Activated CD4-positive, CD25-positive, alpha-beta regulatory T cell treated with anti-CD3 and anti-CD28 coated beads, Interleukin-2, amount 50 U/mL, for 16 hours (primary cell): Measurements from ENCODE around the gene PSPN.

Experiments
- DNase-seq: peaks from one replicate; pipeline ENCODE4 v3.0.0-alpha.2; 2020; ENCODE audit warnings: low read depth, low spot score

PSPN gene

GRCh38 chr19:6375411-6376010 lies at the start of gene PSPN:
PSPN (minus strand) TSS chr19:6375933; CDS start chr19:6375849, 84 bp downstream.
- DNase-seq: no peak

- DNase-seq: peak; percentile 98
These were observed 49.4 kb upstream of the PSPN start for GRCh38 chr19:6424939-6425731.

GRCh38 chr19:6424195-6424938 lies 48.6 kb upstream of the PSPN start, which contains the start of gene KHSRP:
KHSRP (minus strand) TSS chr19:6424811; CDS start chr19:6424701, 110 bp downstream.
- DNase-seq: no peak

GRCh38 chr19:6423499-6424194 lies 47.9 kb upstream of the PSPN start:
- no peak for DNase-seq

GRCh38 chr19:6421075-6422014 lies 45.6 kb upstream of the PSPN start:
- DNase-seq: no peak

GRCh38 chr19:6418562-6418932 lies 42.8 kb upstream of the PSPN start:
- no peak for DNase-seq

- no peak for DNase-seq
These were observed 42.2 kb upstream of the PSPN start for GRCh38 chr19:6417713-6418561.

- DNase-seq: no peak
These were observed 41.1 kb upstream of the PSPN start for GRCh38 chr19:6416658-6417405.

GRCh38 chr19:6415591-6416190 lies 40.0 kb upstream of the PSPN start:
- DNase-seq: no peak

GRCh38 chr19:6414793-6415590 lies 39.3 kb upstream of the PSPN start:
- DNase-seq: no peak

GRCh38 chr19:6413721-6414643 lies 38.2 kb upstream of the PSPN start:
- no peak for DNase-seq

- DNase-seq: no peak
These were observed 37.6 kb upstream of the PSPN start for GRCh38 chr19:6413291-6413690.

GRCh38 chr19:6412447-6413091 lies 36.8 kb upstream of the PSPN start:
- DNase-seq: no peak

- DNase-seq: no peak
These were observed 36.3 kb upstream of the PSPN start for GRCh38 chr19:6412061-6412446.

GRCh38 chr19:6409346-6409745 lies 33.6 kb upstream of the PSPN start:
- no peak for DNase-seq

- no peak for DNase-seq
These were observed 30.7 kb upstream of the PSPN start for GRCh38 chr19:6406401-6406800.
